T-helper 9 cell (primary cell): ENCODE data around the gene TBCC.
"Not testable (repeated sequence)": the region's sequence is repeated elsewhere in the genome, so short reads cannot be mapped to it uniquely, and the experiment has no call there.

Experiments used
- DNase-seq: peaks from one replicate; pipeline ENCODE4 v3.0.0-alpha.2; 2020

The TBCC gene

GRCh38 chr6:42727627-42728026, 18.3 kb downstream of the TBCC start:
- no peak for DNase-seq

- no peak for DNase-seq
Observed at GRCh38 chr6:42727087-42727611, 18.8 kb downstream of the TBCC start.

- peak; percentile 51 for DNase-seq
Observed at GRCh38 chr6:42726485-42727086, 19.3 kb downstream of the TBCC start.

GRCh38 chr6:42726026-42726425, 19.9 kb downstream of the TBCC start:
- no peak for DNase-seq

GRCh38 chr6:42724825-42725224, 21.1 kb downstream of the TBCC start:
- no peak for DNase-seq

- DNase-seq = no peak
Observed at GRCh38 chr6:42722497-42722896, 23.4 kb downstream of the TBCC start, which contains the start of gene PRPH2. PRPH2 (minus strand) TSS chr6:42722597; CDS start chr6:42722334, 263 bp downstream.

- DNase-seq = no peak
Observed at GRCh38 chr6:42720739-42721138, 25.2 kb downstream of the TBCC start.

- DNase-seq = no peak
Observed at GRCh38 chr6:42715871-42716270, 30.0 kb downstream of the TBCC start.

- DNase-seq = no peak
Observed at GRCh38 chr6:42714098-42714761, 31.7 kb downstream of the TBCC start.

GRCh38 chr6:42711930-42712329, 34.0 kb downstream of the TBCC start:
- no peak for DNase-seq

- DNase-seq = no peak
Observed at GRCh38 chr6:42710316-42710715, 35.6 kb downstream of the TBCC start.

- no peak for DNase-seq
Observed at GRCh38 chr6:42709871-42710270, 36.0 kb downstream of the TBCC start.

- no peak for DNase-seq
Observed at GRCh38 chr6:42708096-42708495, 37.8 kb downstream of the TBCC start.

- DNase-seq = no peak
Observed at GRCh38 chr6:42707595-42707994, 38.3 kb downstream of the TBCC start.

- DNase-seq = no peak
Observed at GRCh38 chr6:42704937-42705374, 40.9 kb downstream of the TBCC start.

GRCh38 chr6:42704251-42704936, 41.5 kb downstream of the TBCC start:
- DNase-seq = no peak

- not testable (repeated sequence) for DNase-seq
Observed at GRCh38 chr6:42702786-42703185, 43.1 kb downstream of the TBCC start.

GRCh38 chr6:42702200-42702599, 43.7 kb downstream of the TBCC start:
- DNase-seq = no peak

GRCh38 chr6:42698217-42698616, 47.7 kb downstream of the TBCC start:
- DNase-seq = no peak

GRCh38 chr6:42697268-42697655, 48.6 kb downstream of the TBCC start:
- no peak for DNase-seq

- no peak for DNase-seq
Observed at GRCh38 chr6:42696526-42697267, 49.2 kb downstream of the TBCC start.

GRCh38 chr6:42694586-42694985, 51.3 kb downstream of the TBCC start:
- DNase-seq = no peak
